ENCODE measurements around the gene CYFIP2.
A peak's percentile ranks its signal among the peaks of the same experiment; 100 is the strongest.

The CYFIP2 gene

GRCh38 chr5:157326440-157327005, 60.6 kb downstream of the CYFIP2 start:
- DNase-seq (ENCODE audit: low read depth) = no peak

DNA sequence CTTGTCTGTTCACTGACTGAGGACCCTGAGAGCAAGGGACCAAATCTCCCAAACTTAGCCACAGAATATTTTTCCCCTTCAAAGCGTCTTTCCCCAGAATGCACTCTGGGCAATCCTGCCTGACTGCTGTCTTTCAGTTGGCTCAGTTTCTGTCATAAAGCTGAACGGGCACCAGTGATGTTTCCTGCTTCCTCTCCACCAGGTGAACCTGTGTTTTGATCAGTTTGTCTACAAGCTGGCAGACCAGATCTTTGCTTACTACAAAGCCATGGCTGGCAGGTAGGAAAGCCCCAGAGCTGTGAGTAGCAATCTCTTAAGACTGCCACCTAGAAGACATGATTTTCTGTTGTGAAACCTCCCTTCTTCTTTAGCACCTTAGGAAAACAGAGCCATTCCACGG, 61.8 kb downstream of the CYFIP2 start:
- no peak for DNase-seq (ENCODE audit: low read depth)

GRCh38 chr5:157328277-157328912, 62.5 kb downstream of the CYFIP2 start:
- DNase-seq (ENCODE audit: low read depth) = peak; percentile 58

DNA sequence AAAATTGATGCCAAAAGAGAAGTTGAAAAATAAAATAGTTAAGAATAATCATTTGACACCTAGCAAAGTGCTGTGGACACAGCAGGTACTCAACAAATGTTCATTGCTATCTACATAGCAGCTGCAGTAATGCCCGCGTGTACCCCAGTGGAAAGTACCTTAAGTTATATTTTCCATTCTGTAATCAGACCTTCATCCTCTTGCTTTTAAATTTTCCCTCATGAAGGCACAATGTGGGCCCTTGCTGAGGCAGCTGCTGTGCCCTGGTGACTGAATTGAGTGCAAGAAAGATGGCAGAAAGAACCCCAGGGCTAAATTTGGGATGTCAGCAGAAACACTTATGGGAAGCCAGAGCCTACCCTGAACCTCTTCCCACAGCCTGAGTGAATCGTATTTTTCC, 65.9 kb downstream of the CYFIP2 start:
- peak; percentile 9 for DNase-seq (ENCODE audit: low read depth)

GRCh38 chr5:157335534-157336422, 69.9 kb downstream of the CYFIP2 start:
- no peak for DNase-seq (ENCODE audit: low read depth)

- DNase-seq (ENCODE audit: low read depth) = no peak
Observed at GRCh38 chr5:157336423-157336744, 70.5 kb downstream of the CYFIP2 start.

GRCh38 chr5:157339409-157339808, 73.5 kb downstream of the CYFIP2 start:
- no peak for DNase-seq (ENCODE audit: low read depth)

- DNase-seq (ENCODE audit: low read depth) = no peak
Observed at GRCh38 chr5:157342822-157343402, 77.0 kb downstream of the CYFIP2 start.

DNA sequence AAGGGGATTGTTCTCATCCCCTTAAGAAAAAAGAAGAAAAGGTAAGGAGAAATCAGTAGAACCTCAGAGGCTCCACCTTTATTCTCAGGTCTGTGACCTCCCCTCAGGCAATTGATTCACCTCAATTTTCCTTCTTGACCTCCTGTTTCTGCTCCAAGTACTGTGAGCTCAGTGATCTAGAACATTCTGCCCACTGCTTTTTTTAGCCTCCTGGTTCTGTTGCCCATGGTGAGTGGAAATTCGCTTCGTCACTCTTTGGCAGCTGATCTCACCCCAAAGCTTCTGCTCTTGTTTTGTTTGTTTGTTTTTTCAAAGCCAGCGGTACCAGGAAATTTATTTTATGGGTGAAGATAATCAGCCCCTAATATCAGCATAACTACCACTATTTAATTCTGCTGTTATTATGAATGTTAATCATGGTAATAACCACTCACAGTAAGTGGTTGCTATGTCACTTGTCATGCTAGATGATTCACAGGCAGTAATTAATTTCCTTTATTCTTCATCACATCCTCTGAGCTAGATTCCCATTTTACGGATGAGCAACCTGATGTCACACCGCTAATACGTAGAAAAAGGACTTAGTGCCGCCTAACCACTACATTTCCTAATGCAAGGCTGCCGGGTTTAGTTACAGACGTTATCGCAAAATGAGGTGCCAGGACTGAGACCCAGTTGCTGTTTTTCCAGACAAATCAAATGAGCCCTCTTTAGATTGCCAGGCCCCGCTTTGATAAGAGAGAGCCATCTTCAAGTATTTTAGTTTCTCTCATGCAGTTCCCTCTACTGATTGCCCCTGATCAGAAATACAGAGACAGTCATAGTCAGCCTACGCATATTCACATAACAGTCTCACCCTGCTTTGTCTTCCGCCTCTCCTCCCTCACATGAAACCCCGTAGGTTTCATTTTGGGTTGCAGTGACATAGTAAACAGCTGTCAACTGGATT, 78.2 kb downstream of the CYFIP2 start:
- DNase-seq (ENCODE audit: low read depth) = no peak

DNA sequence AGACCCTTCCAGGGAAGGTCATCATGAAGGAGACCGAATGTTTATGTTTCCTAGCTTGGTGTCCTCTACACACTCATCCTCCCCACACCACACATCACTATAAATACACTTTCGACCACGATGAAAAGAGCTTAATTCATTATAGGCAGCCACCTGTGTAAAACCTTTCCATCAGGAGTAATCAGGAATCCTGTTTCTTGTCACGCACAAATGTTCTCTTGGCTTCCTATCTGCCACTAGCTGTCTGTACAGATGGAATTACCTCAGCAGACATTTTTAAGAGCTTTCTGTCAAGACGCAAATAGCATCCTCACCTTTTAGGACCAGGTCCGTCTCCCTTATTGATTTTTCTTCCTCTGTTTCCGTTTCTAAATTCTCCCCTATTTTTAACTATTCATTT, 79.1 kb downstream of the CYFIP2 start:
- no peak for DNase-seq (ENCODE audit: low read depth)

DNA sequence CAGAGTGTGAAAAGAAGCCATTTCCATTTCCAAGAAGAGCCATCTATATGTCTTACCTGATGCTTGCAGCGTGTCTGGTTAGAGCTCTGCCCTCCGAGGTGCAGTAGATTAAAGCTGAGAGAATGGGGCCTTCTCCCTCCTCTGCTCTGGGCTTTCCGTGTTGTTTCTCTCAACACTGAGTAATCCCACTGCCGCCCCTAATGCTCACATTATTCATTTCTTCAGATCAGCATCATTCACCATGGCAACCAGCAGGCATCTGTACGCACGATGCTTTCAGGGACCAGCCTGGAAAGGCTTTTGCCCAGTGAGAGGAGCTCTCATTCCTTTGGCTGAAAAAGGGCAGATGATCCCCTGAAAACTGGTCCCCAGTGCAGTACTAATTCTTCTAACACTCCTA, 79.6 kb downstream of the CYFIP2 start:
- no peak for DNase-seq (ENCODE audit: low read depth)

DNA sequence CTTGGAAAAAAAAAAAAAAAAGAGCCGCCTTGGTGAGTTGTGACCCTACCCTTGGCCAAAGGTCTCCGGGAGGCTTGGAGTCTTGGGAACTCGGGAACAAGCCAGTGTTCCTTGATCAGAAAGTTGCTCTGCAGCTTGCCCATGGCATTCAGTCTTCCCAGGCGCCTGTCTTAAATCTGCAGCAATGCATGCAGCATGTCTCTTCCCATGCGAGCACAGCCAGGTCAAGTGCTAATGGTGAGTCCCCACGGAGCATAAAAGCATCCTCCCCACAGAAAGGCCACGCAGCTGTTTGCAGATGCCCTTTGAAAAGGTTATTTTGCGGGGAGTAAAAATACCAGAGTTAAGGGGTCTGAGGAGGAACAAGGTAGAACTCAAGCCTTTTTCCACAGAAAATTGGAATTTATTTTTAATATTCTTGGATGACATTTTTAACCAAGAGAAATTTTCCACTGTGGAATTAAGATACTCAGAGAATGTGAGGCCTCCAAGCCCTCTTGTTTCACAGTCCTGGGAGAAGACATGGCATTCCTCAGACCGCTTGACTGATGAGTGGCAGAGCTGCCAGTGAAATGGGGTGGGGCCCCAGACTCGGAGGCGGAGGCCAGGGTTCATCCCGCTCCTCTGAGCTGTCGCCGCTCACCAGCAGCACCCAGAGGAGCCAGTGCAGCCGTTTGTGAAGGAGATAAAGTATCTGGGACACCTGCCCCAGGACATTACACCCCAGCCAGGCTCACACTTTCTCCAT, 81.6 kb downstream of the CYFIP2 start:
- no peak for DNase-seq (ENCODE audit: low read depth)

DNA sequence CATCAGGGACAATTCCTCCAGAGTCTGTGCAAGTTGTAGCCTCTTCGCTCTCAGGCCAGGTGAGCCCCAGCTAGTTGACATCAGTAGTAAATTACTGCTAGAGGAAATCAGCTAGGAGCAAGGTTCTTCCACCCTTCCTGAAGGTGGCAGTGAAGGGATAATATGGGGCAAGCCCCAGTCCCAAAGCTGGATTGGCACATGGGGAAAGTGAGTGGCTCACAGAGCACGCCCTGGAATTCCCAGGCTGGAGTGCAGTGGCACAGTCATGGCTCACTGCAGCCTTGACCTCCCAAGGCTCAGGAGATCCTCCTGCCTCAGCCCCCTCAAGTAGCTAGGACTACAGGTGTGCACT, 82.1 kb downstream of the CYFIP2 start:
- no peak for DNase-seq (ENCODE audit: low read depth)

DNA sequence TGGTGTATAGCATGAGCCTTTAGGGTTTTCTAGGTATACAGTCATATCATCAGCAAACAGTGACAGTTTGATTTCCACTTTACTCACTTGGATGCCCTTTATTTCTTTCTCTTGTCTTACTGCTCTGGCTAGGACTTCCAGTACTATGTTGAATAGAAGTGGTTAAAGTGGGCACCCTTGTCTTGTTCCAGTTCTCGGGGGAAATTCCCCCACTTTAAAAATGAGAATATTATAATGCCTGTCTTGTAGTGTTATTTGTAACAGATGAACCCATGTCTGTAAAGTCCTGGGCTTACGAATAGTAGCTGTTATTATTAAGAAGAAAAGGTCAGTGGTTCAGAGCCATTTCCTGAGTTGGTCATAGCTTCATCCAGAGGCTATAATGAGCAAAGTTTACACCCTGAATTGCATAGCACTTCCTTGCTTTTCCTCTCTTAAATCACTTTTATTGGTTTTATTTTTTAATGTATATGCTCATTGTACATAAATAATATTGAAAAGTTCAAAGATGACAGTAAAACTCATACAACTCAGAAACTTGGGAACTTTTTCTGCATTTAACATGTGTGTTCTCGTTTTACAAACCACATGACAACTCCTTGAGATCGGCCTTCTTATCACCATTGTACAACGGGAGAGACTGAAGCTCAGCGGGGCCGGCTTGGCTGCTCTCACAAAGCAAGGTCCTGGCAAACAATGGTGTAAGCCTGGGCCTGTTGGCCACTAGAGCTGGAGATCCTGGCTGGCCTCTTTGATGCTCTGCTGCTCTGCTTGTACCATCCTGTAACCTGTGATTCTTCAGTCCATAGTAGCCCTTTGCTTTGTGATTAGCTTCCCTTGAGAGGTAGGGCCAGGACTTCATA, 85.2 kb downstream of the CYFIP2 start:
- DNase-seq (ENCODE audit: low read depth) = no peak

DNA sequence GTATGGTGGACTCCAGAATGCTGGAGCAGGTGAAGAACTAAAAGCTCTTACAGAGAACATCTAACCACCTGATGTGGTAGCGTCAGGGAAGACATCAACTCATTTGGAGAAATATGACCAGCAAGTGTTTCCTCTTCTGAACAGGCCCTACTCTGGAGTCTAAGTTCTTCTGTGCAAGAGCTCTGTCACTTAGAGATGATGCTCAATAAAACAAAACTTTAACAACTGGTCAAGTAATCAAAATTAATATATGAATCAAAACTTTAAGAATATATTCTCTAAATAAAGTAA, 85.8 kb downstream of the CYFIP2 start:
- DNase-seq (ENCODE audit: low read depth) = no peak

- DNase-seq (ENCODE audit: low read depth) = no peak
Observed at GRCh38 chr5:157352756-157353340, 86.9 kb downstream of the CYFIP2 start.

GRCh38 chr5:157354800-157355199, 88.9 kb downstream of the CYFIP2 start:
- no peak for DNase-seq (ENCODE audit: low read depth)

DNA sequence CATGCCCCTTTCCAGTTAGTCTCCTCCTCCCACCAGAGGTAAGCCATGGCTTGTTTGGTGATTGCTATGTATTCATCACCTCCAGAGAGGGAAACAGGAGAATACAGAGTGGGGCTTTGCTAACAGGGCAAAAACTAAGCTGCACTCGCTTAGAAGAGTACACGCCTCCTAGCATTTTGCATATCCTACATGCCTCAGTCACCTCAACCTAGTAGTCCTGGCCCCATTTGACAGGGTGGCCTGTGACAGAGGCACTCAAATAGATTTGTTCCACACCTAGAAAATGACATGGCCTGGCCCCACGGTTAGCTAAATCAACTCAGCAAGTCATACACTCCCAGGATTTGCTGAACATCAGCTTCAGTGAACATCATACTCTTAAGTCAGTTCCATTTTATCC, 90.7 kb downstream of the CYFIP2 start:
- no peak for DNase-seq (ENCODE audit: low read depth)

DNA sequence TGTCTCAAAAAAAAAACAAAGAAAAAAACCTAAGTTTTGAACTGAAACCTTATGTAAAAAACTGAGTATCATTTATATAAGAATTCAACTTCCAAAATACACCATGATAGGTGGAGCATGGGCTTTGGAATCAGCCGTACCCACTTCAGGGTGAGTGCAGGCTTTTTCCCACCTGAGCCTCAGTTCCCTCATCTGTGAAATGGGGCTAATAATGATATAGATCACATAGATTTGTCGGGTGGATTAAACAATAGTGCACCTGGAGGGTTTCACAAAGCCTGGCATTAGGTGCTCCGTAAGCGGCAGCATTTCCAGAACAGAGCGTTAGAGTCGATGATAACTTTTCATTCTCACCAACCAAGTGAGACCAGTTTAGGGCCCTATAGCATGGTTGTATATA, 91.9 kb downstream of the CYFIP2 start:
- no peak for DNase-seq (ENCODE audit: low read depth)

- DNase-seq (ENCODE audit: low read depth) = no peak
Observed at GRCh38 chr5:157358871-157359270, 92.9 kb downstream of the CYFIP2 start.

Measured in stimulated activated CD4-positive, alpha-beta T cell treated with anti-CD3 and anti-CD28 coated beads, Interleukin-2, amount 100 ng/mL, for 4 hours (primary cell).